Forelimb muscle (tissue), 1 donor: ENCODE results near the gene MUC2. TPM values are rescaled to one million over a fixed set of nuclear protein-coding genes. Genes with fewer than 3 reads are reported as not detected.

Experiments
- DNase-seq: peaks from one replicate; pipeline ENCODE4 v3.0.0-alpha.2; 2013; ENCODE audit warnings: low read depth
- polyA plus RNA-seq: library from polyadenylated mRNA; unstranded; fragments of 120-200 nt; gene quantifications from one replicate; pipeline ENCODE4 v1.2.1, GENCODE V29; 2013; ENCODE audit not compliant: insufficient read length

MUC2 gene
- polyA plus RNA-seq, 1 donor, result 0.01 TPM

- DNase-seq, result no peak
Measured at GRCh38 chr11:1087279-1087960, 12.7 kb downstream of the MUC2 start.

GRCh38 chr11:1087961-1088926 is 13.6 kb downstream of the MUC2 start:
- no peak for DNase-seq

GRCh38 chr11:1088927-1089737 is 14.5 kb downstream of the MUC2 start:
- DNase-seq, result no peak

GRCh38 chr11:1089738-1090599 is 15.3 kb downstream of the MUC2 start:
- DNase-seq, result no peak

DNA sequence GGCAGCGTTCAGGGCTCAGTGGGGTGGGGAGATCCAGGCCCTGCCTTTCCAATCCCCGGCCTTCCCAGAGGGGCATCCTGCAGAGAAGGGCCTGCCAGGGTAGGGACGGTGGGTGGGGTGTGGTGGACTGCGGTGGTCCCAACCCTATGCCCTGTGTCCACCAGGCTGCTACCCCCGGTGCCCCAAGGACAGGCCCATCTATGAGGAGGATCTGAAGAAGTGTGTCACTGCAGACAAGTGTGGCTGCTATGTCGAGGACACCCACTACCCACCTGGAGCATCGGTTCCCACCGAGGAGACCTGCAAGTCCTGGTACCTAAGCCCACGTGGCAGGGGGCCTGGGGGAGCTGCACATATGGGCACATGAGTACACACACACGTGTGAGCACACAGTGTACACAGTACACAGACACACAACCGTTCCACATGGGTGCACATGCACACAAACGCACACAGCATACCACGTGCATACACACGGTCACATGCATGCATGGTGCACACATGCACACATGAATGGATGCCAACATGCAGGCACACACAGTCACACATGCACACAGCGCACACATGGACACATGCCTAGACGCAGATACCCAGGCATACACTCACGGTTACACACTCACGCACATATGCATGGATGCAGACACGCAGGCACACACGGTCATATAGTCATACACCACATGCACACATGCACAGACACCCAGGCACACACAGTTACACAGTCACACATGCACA is 16.1 kb downstream of the MUC2 start:
- DNase-seq, result no peak

DNA sequence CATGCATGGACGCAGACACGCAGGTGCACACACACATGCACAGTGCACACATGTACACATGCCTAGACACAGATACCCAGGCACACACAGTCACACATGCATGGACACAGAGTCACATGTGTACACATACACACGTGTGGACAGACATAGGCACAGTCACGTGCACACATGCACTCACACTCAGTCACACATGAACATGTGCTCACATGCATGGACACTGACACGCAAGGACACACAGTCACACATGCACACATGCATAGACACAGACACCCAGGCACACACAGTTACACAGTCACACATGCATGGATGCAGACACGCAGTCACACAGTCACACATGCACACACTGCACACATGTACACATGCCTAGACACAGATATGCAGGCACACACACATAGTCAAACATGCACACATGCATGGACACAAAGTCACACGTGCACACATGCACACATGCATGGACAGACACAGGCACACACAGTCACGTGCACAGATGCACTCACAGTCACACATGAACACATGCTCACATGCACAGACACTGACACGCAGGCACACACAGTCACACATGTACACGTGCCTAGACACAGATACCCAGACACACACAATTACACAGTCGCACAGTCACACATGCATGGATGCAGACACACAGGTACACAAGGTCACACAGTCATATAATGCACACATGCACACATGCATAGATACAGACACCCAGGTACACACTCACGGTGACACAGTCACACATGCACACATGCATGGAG is 16.8 kb downstream of the MUC2 start:
- no peak for DNase-seq

DNA sequence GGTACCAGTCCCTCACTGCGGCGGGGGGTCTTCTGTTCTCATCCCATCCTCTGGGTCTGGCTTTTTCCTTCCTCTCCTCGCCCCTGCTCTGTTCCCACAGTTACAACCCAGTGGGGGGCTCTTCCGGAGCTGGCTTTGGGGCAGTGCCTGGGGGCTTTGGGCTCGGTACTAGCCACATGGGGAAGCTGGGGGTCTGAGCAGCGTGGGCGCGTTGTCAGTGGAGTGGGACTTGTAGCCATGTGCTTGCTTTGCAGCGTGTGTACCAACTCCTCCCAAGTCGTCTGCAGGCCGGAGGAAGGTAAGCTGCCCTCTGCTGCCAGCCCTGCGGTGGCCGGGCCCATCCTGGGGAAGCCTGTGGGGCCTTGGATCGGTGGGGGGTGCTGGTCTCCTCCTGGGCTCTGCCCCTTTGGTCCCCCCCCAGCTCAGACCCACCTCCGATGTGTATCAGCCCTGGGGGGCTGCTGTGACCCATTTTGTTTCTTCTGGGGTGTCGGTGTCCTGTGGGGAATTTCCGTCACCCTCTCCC is 17.5 kb downstream of the MUC2 start:
- DNase-seq, result no peak

DNA sequence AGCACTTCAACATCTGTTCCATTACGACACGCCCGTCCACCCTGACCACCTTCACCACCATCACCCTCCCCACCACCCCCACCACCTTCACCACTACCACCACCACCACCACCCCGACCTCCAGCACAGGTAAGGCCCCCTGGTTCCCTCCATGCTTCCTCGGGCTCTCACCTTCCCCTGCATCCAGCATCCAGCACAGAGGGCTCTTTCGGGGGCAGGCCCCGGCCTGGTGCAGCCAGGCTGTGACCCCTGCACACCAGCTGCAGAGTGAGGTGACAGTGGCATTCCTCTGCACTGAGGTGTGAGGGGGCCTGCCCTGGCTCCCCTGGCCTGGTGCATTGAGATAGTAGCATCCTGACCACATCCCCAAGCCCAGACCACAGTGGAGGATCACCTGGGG is 18.2 kb downstream of the MUC2 start:
- no peak for DNase-seq

DNA sequence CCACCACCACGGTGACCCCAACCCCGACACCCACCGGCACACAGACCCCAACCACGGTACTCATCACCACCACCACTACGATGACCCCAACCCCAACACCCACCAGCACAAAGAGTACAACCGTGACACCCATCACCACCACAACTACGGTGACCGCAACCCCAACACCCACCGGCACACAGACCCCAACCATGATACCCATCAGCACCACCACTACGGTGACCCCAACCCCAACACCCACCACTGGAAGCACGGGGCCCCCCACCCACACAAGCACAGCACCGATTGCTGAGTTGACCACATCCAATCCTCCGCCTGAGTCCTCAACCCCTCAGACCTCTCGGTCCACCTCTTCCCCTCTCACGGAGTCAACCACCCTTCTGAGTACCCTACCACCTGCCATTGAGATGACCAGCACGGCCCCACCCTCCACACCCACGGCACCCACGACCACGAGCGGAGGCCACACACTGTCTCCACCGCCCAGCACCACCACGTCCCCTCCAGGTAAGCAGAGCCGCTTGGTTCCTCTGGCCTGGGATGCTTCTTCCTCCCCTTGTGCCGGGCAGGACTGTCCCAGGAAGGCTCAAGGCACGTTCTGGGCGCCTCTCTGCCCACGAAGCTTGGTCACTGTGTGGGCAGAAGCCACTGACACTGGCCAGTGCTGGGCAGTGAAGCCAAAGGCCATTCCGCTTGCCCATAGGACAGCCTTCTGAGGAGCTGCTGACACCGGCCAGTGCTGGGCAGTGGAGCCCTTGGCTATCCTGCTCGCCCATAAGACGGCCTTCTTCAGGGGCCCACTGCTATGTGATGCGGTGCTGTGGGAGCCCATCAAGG is 25.1 kb downstream of the MUC2 start:
- DNase-seq, result no peak

GRCh38 chr11:1100417-1101245 is 26.0 kb downstream of the MUC2 start:
- DNase-seq, result no peak

DNA sequence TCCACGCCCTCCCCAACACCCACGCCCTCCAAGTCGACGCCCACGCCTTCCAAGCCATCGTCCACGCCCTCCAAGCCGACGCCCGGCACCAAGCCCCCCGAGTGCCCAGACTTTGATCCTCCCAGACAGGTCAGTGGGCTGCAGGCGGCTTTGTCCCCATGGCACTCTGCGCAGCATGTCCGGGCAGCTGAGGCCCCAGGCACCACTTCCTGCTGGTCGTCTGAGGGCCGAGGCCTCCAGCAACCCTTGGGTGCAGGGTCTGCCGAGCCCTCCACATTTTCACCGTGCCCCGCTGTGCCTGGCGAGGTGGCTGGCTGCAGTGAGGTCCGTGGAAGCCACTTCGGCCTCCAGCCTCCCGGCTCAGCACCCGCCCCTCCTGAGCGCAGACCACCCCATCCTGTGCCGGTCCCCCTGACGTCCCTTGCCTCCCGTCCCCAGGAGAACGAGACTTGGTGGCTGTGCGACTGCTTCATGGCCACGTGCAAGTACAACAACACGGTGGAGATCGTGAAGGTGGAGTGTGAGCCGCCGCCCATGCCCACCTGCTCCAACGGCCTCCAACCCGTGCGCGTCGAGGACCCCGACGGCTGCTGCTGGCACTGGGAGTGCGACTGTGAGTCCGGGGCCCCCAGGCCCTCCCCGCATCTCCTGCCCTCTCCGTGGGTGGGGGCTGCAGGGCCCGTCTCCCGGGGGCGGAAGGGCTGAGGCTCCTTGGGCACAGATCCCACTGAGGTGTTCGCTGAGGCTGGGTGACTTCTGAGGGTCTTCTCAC is 26.8 kb downstream of the MUC2 start:
- no peak for DNase-seq

DNA sequence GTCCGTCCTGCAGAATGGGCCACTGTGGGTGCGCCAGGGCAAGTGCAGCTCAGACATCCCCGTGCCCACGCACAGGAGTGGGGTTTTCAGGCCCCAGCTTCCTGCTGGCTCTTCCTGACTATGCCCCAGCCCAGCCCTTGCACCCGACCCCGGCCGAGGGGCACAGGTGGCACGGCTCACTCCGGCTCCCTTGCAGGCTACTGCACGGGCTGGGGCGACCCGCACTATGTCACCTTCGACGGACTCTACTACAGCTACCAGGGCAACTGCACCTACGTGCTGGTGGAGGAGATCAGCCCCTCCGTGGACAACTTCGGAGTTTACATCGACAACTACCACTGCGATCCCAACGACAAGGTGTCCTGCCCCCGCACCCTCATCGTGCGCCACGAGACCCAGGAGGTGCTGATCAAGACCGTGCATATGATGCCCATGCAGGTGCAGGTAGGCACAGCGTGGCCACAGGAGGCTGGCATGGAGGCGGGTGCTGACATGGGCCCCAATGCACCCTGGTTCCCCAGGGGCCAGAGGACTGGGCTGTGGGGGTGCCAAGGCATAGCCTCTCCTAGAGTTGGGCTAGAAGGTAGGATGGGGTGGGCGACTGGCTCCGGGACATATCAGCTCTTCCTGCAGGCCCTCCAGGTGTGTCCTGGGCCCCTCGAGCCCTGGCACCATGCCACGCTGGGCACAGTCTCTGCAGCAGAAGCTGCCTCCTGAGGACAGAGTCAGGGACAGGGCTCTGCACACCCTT is 27.7 kb downstream of the MUC2 start:
- DNase-seq, result no peak

GRCh38 chr11:1102996-1103395 is 28.3 kb downstream of the MUC2 start:
- no peak for DNase-seq

- DNase-seq, result no peak
Measured at GRCh38 chr11:1103401-1104360, 29.0 kb downstream of the MUC2 start.
